Measurements from ENCODE around the gene IL3. TPM values are rescaled to one million over a fixed set of nuclear protein-coding genes. Genes with fewer than 3 reads are reported as not detected.
"Not testable (repeated sequence)": the region's sequence is repeated elsewhere in the genome, so short reads cannot be mapped to it uniquely, and the experiment has no call there.

Gene IL3
- total and polyA plus RNA-seq, 5 donors from 2014 or later, result not detected

DNA sequence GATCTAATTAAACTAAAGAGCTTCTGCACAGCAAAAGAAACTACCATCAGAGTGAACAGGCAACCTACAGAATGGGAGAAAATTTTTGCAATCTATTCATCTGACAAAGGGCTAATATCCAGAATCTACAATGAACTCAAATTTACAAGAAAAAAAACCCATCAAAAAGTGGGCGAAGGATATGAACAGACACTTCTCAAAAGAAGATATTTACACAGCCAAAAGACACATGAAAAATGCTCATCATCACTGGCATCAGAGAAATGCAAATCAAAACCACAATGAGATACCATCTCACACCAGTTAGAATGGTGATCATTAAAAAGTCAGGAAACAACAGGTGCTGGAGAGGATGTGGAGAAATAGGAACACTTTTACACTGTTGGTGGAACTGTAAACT lies 48.0 kb downstream of the IL3 start:
- H3K9me3 Mint-ChIP-seq; ATAC-seq (ENCODE audit: low read depth in 2 of 2); H3K36me3 ChIP-seq (ENCODE audit: control insufficient read depth, insufficient read depth, low read length); H3K36me3 Mint-ChIP-seq; H3K27ac ChIP-seq (ENCODE audit: insufficient read depth, low read length, poor library complexity, severe bottlenecking); H3K9me3 ChIP-seq (ENCODE audit: control insufficient read depth in 2 of 2, low read length in 2 of 2); H3K27ac Mint-ChIP-seq; H3K4me3 ChIP-seq (ENCODE audit: low read depth, low read length); H3K27me3 ChIP-seq (ENCODE audit: control insufficient read depth, insufficient read depth, low read length); H3K27me3 Mint-ChIP-seq; DNase-seq; H3K4me3 Mint-ChIP-seq: not testable (repeated sequence)
- H3K4me1 ChIP-seq (ENCODE audit: control insufficient read depth, insufficient read depth, low read length, poor library complexity, severe bottlenecking), result peaks cover 20% of the 10 kb centered on the region
- H3K4me1 Mint-ChIP-seq, result peaks cover 8 to 38% (median 25%) of the 10 kb centered on the region in 4 donors

DNA sequence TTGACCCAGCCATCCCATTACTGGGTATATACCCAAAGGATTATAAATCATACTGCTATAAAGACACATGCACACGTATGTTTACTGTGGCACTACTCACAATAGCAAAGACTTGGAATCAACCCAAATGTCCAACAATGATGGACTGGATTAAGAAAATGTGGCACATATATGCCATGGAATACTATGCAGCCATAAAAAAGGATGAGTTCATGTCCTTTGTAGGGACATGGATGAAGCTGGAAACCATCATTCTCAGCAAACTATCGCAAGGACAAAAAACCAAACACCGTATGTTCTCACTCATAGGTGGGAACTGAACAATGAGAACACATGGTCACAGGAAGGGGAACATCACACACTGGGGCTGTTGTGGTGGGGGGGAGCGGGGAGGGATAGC lies 48.5 kb downstream of the IL3 start:
- H3K36me3 Mint-ChIP-seq; H3K9me3 ChIP-seq (ENCODE audit: control insufficient read depth in 2 of 2, low read length in 2 of 2); H3K27me3 Mint-ChIP-seq; H3K27ac ChIP-seq (ENCODE audit: insufficient read depth, low read length, poor library complexity, severe bottlenecking); H3K4me3 Mint-ChIP-seq; H3K9me3 Mint-ChIP-seq; ATAC-seq (ENCODE audit: low read depth in 2 of 2); H3K27ac Mint-ChIP-seq; H3K27me3 ChIP-seq (ENCODE audit: control insufficient read depth, insufficient read depth, low read length); H3K36me3 ChIP-seq (ENCODE audit: control insufficient read depth, insufficient read depth, low read length); H3K4me3 ChIP-seq (ENCODE audit: low read depth, low read length); DNase-seq: not testable (repeated sequence)
- peaks cover 16% of the 10 kb centered on the region for H3K4me1 ChIP-seq (ENCODE audit: control insufficient read depth, insufficient read depth, low read length, poor library complexity, severe bottlenecking)
- H3K4me1 Mint-ChIP-seq, result peaks cover 4 to 36% (median 22%) of the 10 kb centered on the region in 4 donors

DNA sequence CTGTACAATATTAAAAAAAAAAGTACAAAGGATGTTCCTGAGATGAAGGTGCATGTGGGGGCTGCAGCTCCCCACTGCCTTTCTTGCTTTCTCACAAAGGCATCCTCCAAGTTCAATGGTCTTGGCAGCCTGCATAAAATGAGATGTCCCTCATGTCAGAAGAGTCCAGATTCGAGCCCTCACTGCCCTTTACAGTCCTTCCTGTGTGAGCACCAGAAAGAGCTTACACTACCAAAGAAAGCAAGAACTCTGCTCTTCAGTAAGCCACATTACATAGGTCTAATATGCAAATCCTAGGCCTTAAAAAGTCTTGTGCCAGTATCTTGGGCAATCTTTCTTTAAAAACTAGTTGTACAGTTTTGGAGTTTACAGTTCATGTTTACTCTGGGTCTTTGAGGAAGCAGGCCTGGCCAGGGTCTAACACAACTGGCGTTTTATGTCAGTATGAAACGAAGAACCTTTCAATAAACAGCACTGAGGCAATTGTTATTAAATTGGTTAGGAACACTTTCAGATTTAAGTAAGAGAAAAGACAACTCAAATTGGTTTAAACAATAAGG lies 49.1 kb downstream of the IL3 start:
- no peak overlapping the region for H3K4me3 ChIP-seq (ENCODE audit: low read depth, low read length)
- no peaks in the 10 kb centered on the region for H3K9me3 ChIP-seq (ENCODE audit: control insufficient read depth in 2 of 2, low read length in 2 of 2)
- H3K4me1 ChIP-seq (ENCODE audit: control insufficient read depth, insufficient read depth, low read length, poor library complexity, severe bottlenecking), result peaks cover 10% of the 10 kb centered on the region
- no peak overlapping the region for H3K4me3 Mint-ChIP-seq
- H3K36me3 Mint-ChIP-seq, result no peaks in the 10 kb centered on the region
- no peak for DNase-seq
- H3K27me3 Mint-ChIP-seq, result no peaks in the 10 kb centered on the region
- ATAC-seq (ENCODE audit: low read depth in 2 of 2), result no peak
- H3K27ac ChIP-seq (ENCODE audit: insufficient read depth, low read length, poor library complexity, severe bottlenecking), result no peak overlapping the region
- peaks cover 3 to 36% (median 19%) of the 10 kb centered on the region in 4 donors for H3K4me1 Mint-ChIP-seq
- no peaks in the 10 kb centered on the region for H3K27me3 ChIP-seq (ENCODE audit: control insufficient read depth, insufficient read depth, low read length)
- peaks cover 0 to 5% (median 2%) of the 10 kb centered on the region in 7 donors for H3K9me3 Mint-ChIP-seq
- H3K36me3 ChIP-seq (ENCODE audit: control insufficient read depth, insufficient read depth, low read length), result no peaks in the 10 kb centered on the region
- H3K27ac Mint-ChIP-seq, result peak overlapping the region in 2 of 3 donors; percentile 28 to 80

DNA sequence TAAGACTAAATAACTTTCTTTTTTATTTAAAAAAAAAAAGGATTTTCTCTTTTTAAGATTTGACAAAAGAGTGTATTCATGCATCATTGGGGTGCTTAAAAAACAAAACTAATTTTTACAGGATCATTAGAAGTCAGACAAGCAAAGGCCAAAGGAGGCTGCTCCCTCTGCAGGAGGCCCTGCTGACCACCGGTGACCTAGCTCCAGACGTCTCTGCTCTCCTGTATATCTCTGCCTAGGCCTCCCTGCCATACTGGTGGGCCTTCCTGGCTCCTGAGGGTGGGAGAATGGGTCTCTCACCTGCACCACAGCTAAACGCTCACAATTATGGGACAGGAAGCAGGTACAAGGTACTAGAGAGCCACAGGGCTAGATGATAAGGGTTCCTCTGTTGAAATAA lies 49.7 kb downstream of the IL3 start:
- H3K4me3 ChIP-seq (ENCODE audit: low read depth, low read length), result no peak overlapping the region
- no peak overlapping the region for H3K27ac ChIP-seq (ENCODE audit: insufficient read depth, low read length, poor library complexity, severe bottlenecking)
- H3K4me1 ChIP-seq (ENCODE audit: control insufficient read depth, insufficient read depth, low read length, poor library complexity, severe bottlenecking), result peaks cover 3% of the 10 kb centered on the region
- Mint-ChIP-seq H3K4me3 (no peak overlapping the region), H3K4me1 (peaks cover 6 to 33% (median 17%) of the 10 kb centered on the region in 4 donors), H3K27me3 (no peaks in the 10 kb centered on the region), H3K27ac (peak overlapping the region in 1 of 3 donors; percentile 80), H3K36me3 (no peaks in the 10 kb centered on the region), H3K9me3 (peaks cover 0 to 5% (median 2%) of the 10 kb centered on the region in 7 donors)
- ATAC-seq (ENCODE audit: low read depth in 2 of 2), result no peak
- DNase-seq, result no peak
- no peaks in the 10 kb centered on the region for H3K27me3 ChIP-seq (ENCODE audit: control insufficient read depth, insufficient read depth, low read length)
- H3K9me3 ChIP-seq (ENCODE audit: control insufficient read depth in 2 of 2, low read length in 2 of 2), result no peaks in the 10 kb centered on the region
- no peaks in the 10 kb centered on the region for H3K36me3 ChIP-seq (ENCODE audit: control insufficient read depth, insufficient read depth, low read length)

DNA sequence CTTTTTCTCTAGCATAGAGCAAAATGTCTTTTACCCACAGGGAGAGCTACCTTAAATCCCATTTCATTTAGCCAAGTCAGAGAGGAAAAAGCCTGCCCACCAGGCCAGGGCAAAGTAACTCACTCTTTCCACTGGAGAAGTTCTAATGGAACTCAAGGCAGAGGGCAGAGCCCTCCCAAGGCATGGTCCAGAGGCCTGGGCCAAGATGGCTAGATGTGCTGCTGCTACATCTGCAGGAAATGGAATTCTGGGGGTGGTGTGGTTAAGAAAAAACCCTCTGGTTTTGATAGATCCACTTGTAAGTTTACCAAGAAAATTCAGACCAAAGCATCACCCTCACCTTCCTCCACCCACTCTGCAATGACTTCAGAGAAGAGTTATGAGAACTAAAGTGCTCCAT lies 50.5 kb downstream of the IL3 start:
- H3K27me3 Mint-ChIP-seq, result no peaks in the 10 kb centered on the region
- peaks cover 6 to 27% (median 16%) of the 10 kb centered on the region in 4 donors for H3K4me1 Mint-ChIP-seq
- H3K4me1 ChIP-seq (ENCODE audit: control insufficient read depth, insufficient read depth, low read length, poor library complexity, severe bottlenecking), result no peaks in the 10 kb centered on the region
- H3K27ac Mint-ChIP-seq, result no peak overlapping the region
- no peak overlapping the region for H3K27ac ChIP-seq (ENCODE audit: insufficient read depth, low read length, poor library complexity, severe bottlenecking)
- no peak overlapping the region for H3K4me3 Mint-ChIP-seq
- H3K36me3 ChIP-seq (ENCODE audit: control insufficient read depth, insufficient read depth, low read length), result no peaks in the 10 kb centered on the region
- H3K9me3 ChIP-seq (ENCODE audit: control insufficient read depth in 2 of 2, low read length in 2 of 2), result no peaks in the 10 kb centered on the region
- no peak for DNase-seq
- H3K9me3 Mint-ChIP-seq, result peaks cover 0 to 8% (median 2%) of the 10 kb centered on the region in 7 donors
- H3K36me3 Mint-ChIP-seq, result no peaks in the 10 kb centered on the region
- no peak for ATAC-seq (ENCODE audit: low read depth in 2 of 2)
- no peak overlapping the region for H3K4me3 ChIP-seq (ENCODE audit: low read depth, low read length)
- no peaks in the 10 kb centered on the region for H3K27me3 ChIP-seq (ENCODE audit: control insufficient read depth, insufficient read depth, low read length)

DNA sequence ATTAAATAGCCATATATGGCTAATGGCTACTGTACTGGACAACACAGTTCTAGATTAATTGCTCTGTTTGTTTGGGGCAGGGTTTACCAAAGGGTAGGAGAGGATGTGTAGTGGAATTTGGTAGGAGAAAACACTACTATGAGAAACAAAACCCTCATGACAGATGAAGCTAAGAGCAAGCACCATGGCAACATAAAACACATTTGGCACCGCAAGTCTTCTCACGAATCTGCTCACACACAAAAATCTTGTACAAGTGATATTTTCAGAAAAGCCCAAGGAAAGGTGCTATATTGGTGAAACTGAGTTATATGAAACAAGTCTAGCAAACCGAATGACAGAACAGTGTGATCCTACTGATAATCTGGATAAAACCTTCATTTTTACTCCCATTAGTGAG lies 51.7 kb downstream of the IL3 start:
- Histone ChIP-seq H3K4me3 (ENCODE audit: low read depth, low read length) (no peak overlapping the region), H3K9me3 (ENCODE audit: control insufficient read depth in 2 of 2, low read length in 2 of 2) (no peaks in the 10 kb centered on the region), H3K36me3 (ENCODE audit: control insufficient read depth, insufficient read depth, low read length) (no peaks in the 10 kb centered on the region), H3K4me1 (ENCODE audit: control insufficient read depth, insufficient read depth, low read length, poor library complexity, severe bottlenecking) (peaks cover 7% of the 10 kb centered on the region), H3K27me3 (ENCODE audit: control insufficient read depth, insufficient read depth, low read length) (no peaks in the 10 kb centered on the region), H3K27ac (ENCODE audit: insufficient read depth, low read length, poor library complexity, severe bottlenecking) (no peak overlapping the region)
- H3K9me3 Mint-ChIP-seq, result peaks cover 0 to 8% (median 0%) of the 10 kb centered on the region in 7 donors
- no peak overlapping the region for H3K4me3 Mint-ChIP-seq
- no peak for ATAC-seq (ENCODE audit: low read depth in 2 of 2)
- no peaks in the 10 kb centered on the region for H3K36me3 Mint-ChIP-seq
- H3K27ac Mint-ChIP-seq, result no peak overlapping the region
- DNase-seq, result no peak
- H3K27me3 Mint-ChIP-seq, result no peaks in the 10 kb centered on the region
- H3K4me1 Mint-ChIP-seq, result peaks cover 6 to 31% (median 16%) of the 10 kb centered on the region in 4 donors

Other genes with a start within 250 kb of the IL3 start
- not detected for gene MEIKIN, start 115.0 kb upstream of the IL3 start, total RNA-seq
- not detected for gene MEIKIN, start 115.0 kb upstream of the IL3 start, polyA plus RNA-seq
- 5.5 TPM for gene ACSL6, start 49.0 kb upstream of the IL3 start, total RNA-seq
- gene ACSL6, start 49.0 kb upstream of the IL3 start, polyA plus RNA-seq, result 1 to 10 TPM; 3.0 to 5.7 (median 4.5) TPM
- not detected for gene CSF2, start 13.1 kb downstream of the IL3 start, total RNA-seq
- gene CSF2, start 13.1 kb downstream of the IL3 start, polyA plus RNA-seq, result not detected
- not detected for gene P4HA2, start 167.2 kb downstream of the IL3 start, total RNA-seq
- gene P4HA2, start 167.2 kb downstream of the IL3 start, polyA plus RNA-seq, result not detected
- gene PDLIM4, start 197.0 kb downstream of the IL3 start, total RNA-seq, result not detected
- not detected for gene PDLIM4, start 197.0 kb downstream of the IL3 start, polyA plus RNA-seq
- gene SLC22A4, start 233.7 kb downstream of the IL3 start, total RNA-seq, result not detected
- gene SLC22A4, start 233.7 kb downstream of the IL3 start, polyA plus RNA-seq, result not detected

Measured in CD4-positive, CD25-positive, alpha-beta regulatory T cell (primary cell).